H1 (cell line): Measurements from ENCODE around the gene TMEM131L. TPM values are rescaled to one million over a fixed set of nuclear protein-coding genes. Genes with fewer than 3 reads are reported as not detected.

Source experiments
- CBX8 ChIP-seq: fragments of 300-800, 300-1000 bp; sonication (generic); IDR thresholded peaks from 2 replicates; pipeline ENCODE4 v1.7.1; 2016; ENCODE audit warnings: low read depth, low read length, borderline replicate concordance
- CHD1 ChIP-seq: IDR thresholded peaks from 2 replicates; pipeline ENCODE4 v1.6.1; 2012; ENCODE audit warnings: low read depth, low read length, improper control_type of control experiment
- HDAC6 ChIP-seq: IDR thresholded peaks from one replicate; pipeline ENCODE4 v1.7.1; 2012; ENCODE audit warnings: low read depth, mild to moderate bottlenecking, inconsistent platforms, low read length, moderate library complexity
- POLR2AphosphoS5 ChIP-seq: IDR thresholded peaks from 2 replicates; pipeline ENCODE4 v1.6.1; 2011; ENCODE audit warnings: low read depth, low read length
- RBBP5 ChIP-seq: IDR thresholded peaks from 2 replicates; pipeline ENCODE4 v1.7.1; 2012; ENCODE audit warnings: low read depth, mild to moderate bottlenecking, inconsistent platforms, low read length, moderate library complexity, borderline replicate concordance
- RFX5 ChIP-seq: IDR thresholded peaks from 2 replicates; pipeline ENCODE4 v1.6.1; 2011; ENCODE audit warnings: low read depth, low read length, improper control_type of control experiment, borderline replicate concordance
- SAP30 ChIP-seq: fragments of 300-600 bp; sonication (generic); IDR thresholded peaks from 2 replicates; pipeline ENCODE4 v1.7.1; 2012; ENCODE audit warnings: low read length, moderate library complexity, mild to moderate bottlenecking, inconsistent platforms; ENCODE audit not compliant: insufficient read depth, insufficient replicate concordance
- SIN3A ChIP-seq, 2 experiments: IDR thresholded peaks in 1 of 2; conservative IDR thresholded peaks in 1 of 2; 2 replicates each; pipeline ENCODE4 v1.6.1; 2011 to 2012; ENCODE audit warnings: low read length in 2 of 2, improper control_type of control experiment in 1 of 2, low read depth in 1 of 2, mild to moderate bottlenecking in 1 of 2
- SUZ12 ChIP-seq: fragments of 200-600 bp; sonication (generic); IDR thresholded peaks from 2 replicates; pipeline ENCODE4 v1.6.1; 2012; ENCODE audit warnings: mild to moderate bottlenecking, inconsistent platforms, low read length, moderate library complexity, mixed read lengths
- polyA plus RNA-seq, 7 experiments: library from polyadenylated mRNA; depleted of rRNA in 3 of 7; stranded (reverse) in 5 of 7; unstranded in 2 of 7; fragments of >200 nt in 5 of 7; fragments of 200-250 nt in 2 of 7; gene quantifications; 1 replicate in 5 of 7; 2 replicates in 1 of 7; 4 replicates in 1 of 7; pipeline versions ENCODE4 v1.2.1 to v1.2.3, GENCODE V29; 2011 to 2013; ENCODE audit warnings: missing spikeins in 2 of 7, mixed read lengths in 2 of 7
- total RNA-seq: library from RNA; stranded (reverse); fragmentation: NEBNext Ultra II Directional; extraction: Animal tissue kit (Norgen Biotek cat#: 25700); gene quantifications from 2 replicates; pipeline ENCODE4 v1.2.1, GENCODE V29; 2021
- TF ChIP-seq, protein P1 (sequence below): IDR thresholded peaks from 2 replicates; pipeline ENCODE4 v1.6.1; 2012; ENCODE audit warnings: inconsistent platforms

TMEM131L gene
- total and polyA plus RNA-seq, 2 of the 8 experiments (the other 6 are each of a cell fraction or from before 2014, with no cell fraction given) = 14.3 to 26.1 TPM

DNA sequence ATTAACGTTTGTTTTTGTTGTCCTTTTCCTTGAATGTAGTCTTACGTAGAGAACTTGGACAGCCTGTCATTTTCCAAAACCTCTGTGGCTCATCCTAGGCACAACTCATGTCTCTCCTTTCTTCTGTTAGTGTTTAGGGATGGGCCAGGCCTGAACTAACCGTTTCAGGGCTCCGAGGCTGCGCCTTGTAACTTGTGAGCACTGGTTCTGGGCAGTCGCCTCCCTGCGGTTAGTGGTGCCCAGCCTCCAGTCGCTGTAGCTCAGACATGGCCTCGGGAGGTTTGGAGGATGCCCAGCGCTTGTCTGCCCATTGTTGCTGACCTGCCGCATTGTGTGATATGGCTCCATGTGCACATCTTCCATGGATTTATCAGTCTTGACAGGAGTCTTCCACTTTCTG is 32.8 kb downstream of the TMEM131L start (continued):
- no peak for TF ChIP-seq CHD1
- no peak for TF ChIP-seq SUZ12
- TF ChIP-seq, protein P1, sequence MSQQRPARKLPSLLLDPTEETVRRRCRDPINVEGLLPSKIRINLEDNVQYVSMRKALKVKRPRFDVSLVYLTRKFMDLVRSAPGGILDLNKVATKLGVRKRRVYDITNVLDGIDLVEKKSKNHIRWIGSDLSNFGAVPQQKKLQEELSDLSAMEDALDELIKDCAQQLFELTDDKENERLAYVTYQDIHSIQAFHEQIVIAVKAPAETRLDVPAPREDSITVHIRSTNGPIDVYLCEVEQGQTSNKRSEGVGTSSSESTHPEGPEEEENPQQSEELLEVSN = no peak
- TF ChIP-seq RFX5 = no peak
- TF ChIP-seq RBBP5 = no peak
- TF ChIP-seq POLR2AphosphoS5 = no peak
- TF ChIP-seq HDAC6 = no peak
- no peak for TF ChIP-seq SAP30
- no peak for TF ChIP-seq SIN3A (conservative IDR thresholded peaks at IDR 0.05 in 1 of 2, IDR thresholded peaks at IDR 0.05 in 1 of 2; ENCODE audit: low read depth in 1 of 2, low read length in 2 of 2)
- no peak for TF ChIP-seq CBX8
- TF ChIP-seq, all 59 proteins: peak for 0
